Stimulated activated CD8-positive, alpha-beta memory T cell treated with anti-CD3 and anti-CD28 coated beads, Interleukin-2, amount 100 ng/mL, for 1 hour (primary cell): ENCODE results near the gene UCN.
"Not testable (repeated sequence)": the region's sequence is repeated elsewhere in the genome, so short reads cannot be mapped to it uniquely, and the experiment has no call there.

ENCODE experiments used
- DNase-seq, 2 donors: peaks; one replicate each; pipeline ENCODE4 v3.0.0-alpha.2; 2020; ENCODE audit warnings: low read depth in 2 of 2

UCN gene, protein sequence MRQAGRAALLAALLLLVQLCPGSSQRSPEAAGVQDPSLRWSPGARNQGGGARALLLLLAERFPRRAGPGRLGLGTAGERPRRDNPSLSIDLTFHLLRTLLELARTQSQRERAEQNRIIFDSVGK

GRCh38 chr2:27308359-27308881, at the start of gene UCN:
TSS of gene UCN (minus strand) at chr2:27308445. CDS start at chr2:27307895, 550 bp downstream.
- DNase-seq, result no peak

- DNase-seq, result peak; percentile 83 to 85
These were observed 48.3 kb upstream of the UCN start, which contains the start of gene GTF3C2 for GRCh38 chr2:27356382-27357181. TSS of gene GTF3C2 (minus strand) at chr2:27356764. CDS start at chr2:27343554, 13,210 bp downstream.

- DNase-seq, result no peak
These were observed 47.8 kb upstream of the UCN start for GRCh38 chr2:27356056-27356381.

DNA sequence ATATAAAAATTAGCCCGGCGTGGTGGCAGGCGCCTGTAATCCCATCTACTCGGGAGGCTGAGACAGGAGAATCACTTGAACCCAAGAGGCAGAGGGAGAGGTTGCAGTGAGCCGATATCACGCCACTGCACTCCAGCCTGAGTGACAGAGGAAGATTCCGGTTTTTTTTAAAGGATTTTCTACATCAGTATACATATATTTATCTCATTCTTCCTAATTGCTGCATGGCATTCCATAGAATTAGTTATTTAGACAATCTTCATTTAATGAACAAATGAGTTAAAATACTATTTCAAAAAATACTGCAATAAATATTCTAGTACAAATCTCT, 46.3 kb upstream of the UCN start:
- DNase-seq, result no peak

DNA sequence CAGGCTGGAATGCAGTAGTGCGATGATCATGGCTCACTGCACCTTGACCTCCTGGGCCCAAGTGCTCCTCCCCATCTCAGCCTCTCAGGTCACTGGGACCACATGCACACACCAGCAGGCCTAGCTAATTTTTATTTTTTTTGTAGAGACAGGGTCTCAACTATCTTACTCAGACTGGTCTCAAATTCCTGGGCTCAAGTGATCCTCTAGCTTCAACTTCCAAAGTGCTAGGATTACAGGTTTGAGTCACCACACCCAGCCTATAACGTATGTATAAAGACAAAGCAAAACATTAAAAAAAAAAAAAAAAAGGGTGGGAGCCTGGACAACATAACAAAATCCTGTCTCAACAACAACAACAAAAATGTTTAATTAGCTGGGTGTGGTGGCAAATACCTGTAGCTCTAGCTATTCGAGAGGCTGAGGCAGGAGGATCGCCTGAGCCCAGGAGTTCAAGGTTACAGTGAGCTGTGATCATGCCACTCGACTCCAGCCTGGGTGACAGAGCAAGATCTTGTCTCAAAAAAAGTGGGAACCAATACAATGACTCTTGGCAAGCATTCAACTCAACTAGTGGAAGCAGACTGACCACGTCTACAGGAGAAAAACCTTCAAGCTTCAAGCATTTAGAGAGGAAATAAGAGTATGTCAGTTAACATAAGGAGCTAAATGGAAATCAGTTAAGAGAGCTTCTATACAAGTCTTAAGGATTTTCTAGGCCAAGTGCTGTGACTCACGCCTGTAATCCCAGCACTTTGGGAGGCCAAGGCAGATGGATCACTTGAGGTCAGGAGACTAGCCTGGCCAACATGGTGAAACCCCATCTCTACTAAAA, 45.7 kb upstream of the UCN start:
- DNase-seq, result no peak

DNA sequence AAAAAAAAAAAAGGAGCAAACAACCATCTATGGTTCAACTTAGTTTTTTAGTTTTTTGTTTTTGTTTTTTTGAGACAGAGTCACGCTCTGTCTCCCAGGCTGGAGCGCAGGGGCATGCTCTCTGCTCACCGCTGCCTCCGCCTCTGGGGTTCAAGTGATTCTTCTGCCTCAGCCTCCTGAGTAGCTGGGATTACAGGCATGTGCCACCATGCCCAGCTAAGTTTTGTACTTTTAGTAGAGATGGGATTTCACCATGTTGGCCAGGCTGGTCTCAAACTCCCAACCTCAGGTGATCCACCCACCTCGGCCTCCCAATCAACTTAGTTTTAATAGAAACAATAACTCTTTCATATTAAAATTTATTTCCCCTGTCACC, 45.1 kb upstream of the UCN start:
- DNase-seq, result not testable (repeated sequence)

DNA sequence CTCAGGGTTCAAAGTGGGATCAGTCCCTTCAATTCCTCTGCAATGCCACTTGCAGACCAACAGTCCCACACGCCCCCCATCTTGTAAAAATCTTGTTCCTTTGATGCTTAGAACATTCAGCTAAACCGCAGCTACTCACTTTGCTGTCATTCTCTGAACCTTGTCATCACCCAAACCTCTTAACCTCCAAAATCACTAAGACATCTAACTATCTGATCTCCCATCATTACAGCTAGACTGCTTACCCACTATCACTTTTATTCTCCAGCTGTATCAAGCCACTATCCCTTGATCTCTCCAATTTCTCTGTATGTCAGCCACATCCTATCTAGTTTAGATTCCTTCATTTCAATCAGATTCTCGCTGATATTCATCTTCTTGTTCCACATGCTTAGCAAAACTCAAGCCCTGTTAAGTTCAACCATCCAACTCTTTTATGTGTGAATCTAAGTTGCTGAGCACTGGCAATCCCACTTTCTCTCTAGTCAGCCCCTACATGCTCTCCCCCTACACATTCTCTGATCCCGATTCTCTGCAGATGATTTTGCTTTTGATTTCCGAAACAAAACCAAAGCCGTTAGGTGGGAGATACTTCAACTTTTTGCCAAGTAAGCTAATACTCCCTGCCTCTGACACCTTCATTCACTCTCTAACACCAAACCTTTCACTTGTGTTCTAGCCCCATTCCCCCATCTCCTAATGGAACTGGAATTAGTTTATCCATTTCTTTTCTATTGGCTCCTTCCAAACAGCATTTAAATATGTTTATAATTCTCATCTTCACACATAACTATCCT, 43.8 kb upstream of the UCN start:
- DNase-seq, result no peak

DNA sequence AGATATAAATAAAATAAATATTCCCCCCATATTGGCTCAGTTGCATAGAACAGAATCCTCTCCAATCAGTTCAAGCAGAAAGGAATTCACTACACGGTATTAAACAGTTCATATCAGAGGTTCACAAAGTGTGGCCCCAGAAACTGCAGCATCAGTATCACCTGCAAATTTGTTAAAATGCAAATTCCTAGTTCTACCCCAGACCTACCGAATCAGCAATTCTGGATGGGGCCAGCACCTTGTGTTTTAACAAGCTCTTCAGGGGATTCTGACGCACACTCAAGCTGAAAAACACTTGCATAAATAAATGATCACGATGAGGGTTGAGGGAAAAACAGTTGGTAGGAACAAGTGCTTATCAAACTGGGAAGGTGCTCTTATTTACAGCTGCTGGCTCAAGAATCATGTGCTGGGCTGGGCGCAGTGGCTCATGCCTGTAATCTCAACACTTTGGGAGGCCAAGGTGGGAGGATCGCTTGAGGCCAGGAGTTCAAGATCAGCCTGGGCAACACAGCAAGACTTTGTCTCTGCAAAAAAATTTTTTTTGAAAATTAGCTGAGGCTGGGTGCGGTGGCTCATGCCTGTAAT, 42.0 kb upstream of the UCN start:
- no peak for DNase-seq

GRCh38 chr2:27347641-27348040, 39.4 kb upstream of the UCN start:
- no peak for DNase-seq

GRCh38 chr2:27336173-27336572, 27.9 kb upstream of the UCN start:
- no peak for DNase-seq

DNA sequence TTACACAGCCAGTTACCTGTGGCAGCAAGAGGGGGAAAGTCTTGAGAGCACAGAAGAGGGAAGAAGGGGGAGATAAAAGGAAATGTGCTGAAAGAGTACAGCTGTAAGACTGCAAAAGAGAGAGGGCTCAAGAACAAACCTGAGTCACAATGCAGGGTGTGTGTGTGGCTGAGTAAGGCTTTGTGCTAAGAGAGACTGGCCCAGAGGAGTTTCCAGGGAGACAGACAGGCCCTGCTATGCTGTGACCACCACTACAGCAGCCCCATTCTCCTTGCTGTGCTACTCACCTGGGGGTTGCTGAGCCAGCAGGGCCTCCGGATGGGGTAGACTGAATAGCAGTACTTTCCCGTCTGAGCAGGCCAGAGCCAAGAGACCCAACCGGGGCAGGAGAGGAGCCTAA, 27.1 kb upstream of the UCN start:
- DNase-seq, result no peak

GRCh38 chr2:27324720-27325119, 16.5 kb upstream of the UCN start:
- no peak for DNase-seq

DNA sequence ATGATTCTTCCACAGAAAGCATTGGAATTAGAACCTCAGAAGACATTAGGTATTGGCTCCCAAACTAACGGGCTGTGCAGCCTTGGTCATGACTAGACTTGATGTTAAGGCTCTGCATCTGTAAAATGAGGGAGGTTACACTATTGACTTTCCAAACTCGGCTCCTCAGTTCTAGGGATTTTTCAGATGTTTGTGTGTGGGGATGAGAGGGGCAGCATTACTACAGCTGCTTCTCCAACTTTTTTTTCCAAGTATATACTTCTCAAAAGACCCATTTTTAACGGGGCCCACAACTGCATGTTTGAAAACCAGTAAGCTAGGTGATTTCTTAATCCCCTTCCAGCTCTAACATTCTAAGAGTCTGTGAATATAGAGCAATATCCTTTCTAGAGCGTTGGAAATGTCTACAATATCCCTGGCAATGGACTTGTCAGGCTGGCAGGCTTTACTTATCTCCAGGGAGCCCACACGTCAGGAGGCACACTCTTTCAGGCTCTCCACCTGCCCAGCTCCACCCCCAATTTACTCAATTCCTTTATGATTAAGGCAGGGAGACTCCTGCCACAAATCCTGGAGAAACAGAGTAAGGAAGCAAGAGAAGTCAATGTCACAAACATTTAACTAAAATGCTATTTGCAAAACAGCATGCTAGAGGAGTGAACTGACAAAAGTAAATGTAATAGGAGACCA, 15.5 kb upstream of the UCN start:
- no peak for DNase-seq

DNA sequence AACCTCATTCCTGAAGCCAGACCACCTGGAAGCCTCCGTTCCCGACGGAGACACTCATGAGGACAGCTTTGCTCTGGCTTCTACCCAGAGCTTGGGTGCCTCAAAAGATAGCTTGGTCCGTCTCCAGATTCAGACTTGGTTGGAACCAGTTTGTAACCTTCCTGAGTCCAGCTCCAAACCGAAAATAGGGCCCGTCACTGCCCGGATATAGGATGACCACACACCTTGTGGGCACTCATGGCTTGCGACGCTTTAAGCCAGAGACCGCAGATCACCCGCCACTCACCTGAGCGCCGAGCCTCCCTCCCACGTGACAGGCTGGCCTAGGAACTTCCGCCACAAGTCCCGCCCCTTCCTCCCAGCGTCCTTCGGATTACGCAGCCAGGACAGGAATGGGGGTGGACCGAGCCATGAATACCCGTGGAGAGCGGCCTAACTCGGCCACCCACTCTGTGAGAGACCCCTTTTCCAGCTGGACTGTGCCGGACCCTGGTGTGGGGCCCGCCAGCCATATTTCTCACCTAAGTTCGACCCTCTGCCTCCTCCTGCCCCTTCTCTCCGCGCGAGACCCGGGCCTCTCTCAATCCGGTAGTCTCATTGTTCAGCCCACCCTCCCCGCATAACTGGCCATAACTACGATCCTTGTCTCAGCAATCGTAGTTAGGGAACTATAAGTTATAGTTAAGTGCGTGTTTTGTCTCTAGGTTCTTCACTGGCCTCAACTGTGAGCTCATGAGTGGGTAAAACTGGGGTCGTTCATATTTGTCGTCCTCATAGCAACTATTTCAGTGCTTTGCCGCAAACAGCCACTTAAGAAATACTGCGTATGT, 14.7 kb upstream of the UCN start, which contains the start of gene MPV17:
MPV17 (minus strand) TSS at position 332 of the 830 bp plus-strand sequence. CDS start 580 bp downstream, outside the sequence.
- DNase-seq, result peak; percentile 69 to 72

DNA sequence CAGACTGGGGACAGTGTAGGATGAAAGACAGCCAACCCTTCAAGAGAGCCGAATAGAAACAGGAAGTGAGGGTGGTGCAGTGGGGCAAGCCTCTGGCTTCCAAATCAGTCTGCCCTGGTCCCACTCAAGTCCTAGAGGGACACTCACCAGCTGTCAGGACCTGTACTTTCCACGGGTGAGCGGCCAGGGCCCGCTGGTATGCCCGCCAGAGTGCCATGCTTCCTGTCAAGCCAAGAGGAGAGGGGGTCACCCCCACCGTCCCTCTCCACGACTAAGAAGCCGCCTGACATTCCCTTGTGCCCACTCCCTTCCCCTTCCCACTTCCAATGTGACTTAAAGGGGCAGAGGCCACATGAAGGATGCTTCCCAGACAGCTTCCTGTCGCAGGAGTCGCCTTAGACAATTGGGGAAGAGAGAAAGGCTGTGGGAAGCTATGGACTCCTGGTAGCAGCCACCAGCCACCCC, 14.1 kb upstream of the UCN start:
- no peak for DNase-seq

DNA sequence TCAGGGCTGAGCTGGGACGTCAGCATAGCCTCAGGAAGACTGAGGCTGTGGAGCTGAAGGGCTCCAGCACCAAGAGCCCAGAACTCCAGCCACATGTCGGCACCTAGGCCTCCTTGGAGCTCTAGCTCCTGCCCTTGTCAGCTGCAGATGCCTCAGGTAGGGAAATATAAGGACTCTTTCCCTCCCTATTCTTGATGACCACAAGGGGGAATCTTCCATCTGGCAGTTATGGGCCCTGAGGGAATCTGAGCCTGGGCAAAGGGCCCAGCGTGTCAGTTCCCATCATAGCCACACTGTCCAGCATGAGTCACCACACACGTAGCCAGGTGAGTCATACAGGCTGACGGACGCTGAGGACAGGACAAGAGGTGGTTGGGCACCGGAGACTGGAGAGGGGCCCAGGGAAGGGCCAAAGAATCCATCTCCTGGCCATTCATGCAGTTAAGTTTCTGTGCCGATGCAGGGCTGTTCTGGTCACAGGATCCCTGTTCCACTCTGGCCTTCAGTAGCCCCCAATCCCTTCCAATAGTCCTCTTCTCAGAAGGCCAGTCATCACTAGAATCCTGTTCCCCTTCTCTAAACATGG, 12.8 kb upstream of the UCN start:
- DNase-seq, result no peak

DNA sequence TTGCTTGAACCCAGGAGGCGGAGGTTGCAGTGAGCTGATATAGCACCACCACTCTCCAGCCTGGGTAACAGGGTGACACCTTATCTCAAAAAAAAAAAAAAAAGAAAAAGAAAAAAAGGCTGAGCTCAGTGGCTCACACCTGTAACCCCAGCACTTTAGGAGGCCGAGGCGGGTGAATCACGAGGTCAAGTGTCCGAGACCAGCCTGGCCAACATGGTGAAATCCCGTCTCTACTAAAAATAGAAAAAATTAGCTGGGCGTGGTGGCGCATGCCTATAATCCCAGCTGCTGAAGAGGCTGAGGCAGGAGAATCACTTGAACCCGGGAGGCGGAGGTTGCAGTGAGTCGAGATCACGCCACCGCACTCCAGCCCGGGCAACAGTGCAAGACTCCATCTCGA, 11.6 kb upstream of the UCN start:
- not testable (repeated sequence) for DNase-seq

DNA sequence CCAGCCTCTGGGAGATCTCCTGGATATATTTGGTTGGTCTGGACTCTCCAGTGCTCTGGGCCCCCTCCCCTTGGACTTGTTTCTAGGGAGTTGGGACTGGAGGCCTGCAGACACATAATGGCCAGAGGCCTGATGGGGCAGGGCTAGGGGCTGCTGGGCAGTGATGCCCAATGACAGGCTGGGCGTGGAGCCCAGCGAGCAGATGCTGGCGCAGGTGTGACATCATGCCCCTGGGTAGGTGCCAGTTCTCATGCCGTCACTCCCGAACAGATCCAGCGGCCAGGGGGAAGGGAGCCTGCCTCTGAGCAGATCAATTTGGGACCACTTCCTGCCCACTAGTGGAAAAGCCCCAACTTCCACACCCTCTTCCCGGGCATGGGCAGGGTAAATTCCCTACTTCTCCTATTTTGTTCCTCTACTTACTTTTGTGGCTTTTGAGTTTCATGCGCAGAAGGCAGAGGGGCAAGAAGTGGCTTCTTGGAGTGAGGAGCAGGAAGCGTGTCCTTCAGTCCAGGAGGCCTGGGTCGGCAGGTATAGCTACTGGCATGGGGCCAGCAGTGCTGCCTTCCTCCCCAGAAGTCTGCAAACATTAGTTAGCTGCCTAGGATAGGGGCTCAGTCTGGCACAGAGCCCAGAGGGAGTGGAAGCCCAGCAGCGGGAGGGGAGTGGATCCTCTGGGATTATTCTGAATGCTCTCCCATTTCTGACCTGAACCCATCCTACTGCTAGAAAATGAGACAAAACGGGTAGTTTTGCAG, 8.6 kb upstream of the UCN start:
- DNase-seq, result no peak

- no peak for DNase-seq
These were observed 6.9 kb upstream of the UCN start for GRCh38 chr2:27315122-27315521.
